Gastroesophageal sphincter (tissue), 4 donors: ENCODE results near the gene GLCCI1. TPM values are rescaled to one million over a fixed set of nuclear protein-coding genes. Genes with fewer than 3 reads are reported as not detected.

ENCODE experiments used
- ATAC-seq: fragments of 150-250 bp; one replicate; pipeline ENCODE4 v1.9.1; 2016; ENCODE audit warnings: mild to moderate bottlenecking, moderate library complexity
- H3K27ac ChIP-seq, 4 donors: fragments of 200-600 bp; sonication (generic) in 3 of 4; 1 replicate in 3 of 4; 2 replicates in 1 of 4; pipeline ENCODE4 v1.5.1; 2016 to 2019
- H3K27me3 ChIP-seq: fragments of 200-600 bp; sonication (generic); one replicate; pipeline ENCODE4 v1.5.1; 2019
- H3K36me3 ChIP-seq, 2 donors: fragments of 200-600 bp; sonication (generic); one replicate each; pipeline ENCODE4 v1.5.1; 2019; ENCODE audit warnings: control low read depth in 1 of 2
- H3K4me1 ChIP-seq, 3 donors: fragments of 200-600 bp; sonication (generic); 1 replicate in 2 of 3; 2 replicates in 1 of 3; pipeline ENCODE4 v1.5.1; 2016 to 2019; ENCODE audit warnings: control low read depth in 2 of 3
- H3K4me3 ChIP-seq, 2 donors: fragments of 200-600 bp; sonication (generic); one replicate each; pipeline ENCODE4 v1.5.1; 2019; ENCODE audit warnings: mild to moderate bottlenecking in 1 of 2, moderate library complexity in 1 of 2
- H3K9me3 ChIP-seq, 3 donors: fragments of 200-600 bp; sonication (generic); one replicate each; pipeline ENCODE4 v1.5.1; 2017 to 2019; ENCODE audit warnings: control low read depth in 2 of 3
- EP300 ChIP-seq: sonication (generic); formaldehyde crosslinking; IDR thresholded peaks from one replicate; pipeline ENCODE4 v1.6.1; 2017; ENCODE audit warnings: antibody characterized with exemption, mild to moderate bottlenecking
- POLR2A ChIP-seq, 2 donors: fragments of 450-650 bp; IDR thresholded peaks; one replicate each; pipeline ENCODE4 v1.6.1; 2017; ENCODE audit warnings: antibody characterized with exemption in 2 of 2, mild to moderate bottlenecking in 2 of 2, moderate library complexity in 1 of 2
- POLR2AphosphoS5 ChIP-seq: sonication (generic); formaldehyde crosslinking; IDR thresholded peaks from one replicate; pipeline ENCODE4 v1.6.1; 2017; ENCODE audit warnings: antibody characterized with exemption
- WGBS, 2 donors: methylation state at CpG; one replicate each; pipeline ENCODE4 v1.1.5; 2018; ENCODE audit warnings: low coverage in 1 of 2; 5-methylcytosine and 5-hydroxymethylcytosine counted together
- total RNA-seq, 4 donors: library from RNA; depleted of rRNA; stranded (reverse); fragments of >200 nt; gene quantifications; one replicate each; pipeline ENCODE4 v1.1.0, GENCODE V29; 2016
- TF ChIP-seq, protein P1 (sequence below), 4 experiments: fragments of 200-600 bp in 2 of 4; fragments of 450-650 bp in 2 of 4; sonication (generic) in 1 of 4; IDR thresholded peaks; one replicate each; pipeline ENCODE4 v1.5.1; 2017 to 2019; ENCODE audit warnings: antibody characterized with exemption in 4 of 4, mild to moderate bottlenecking in 2 of 4, moderate library complexity in 2 of 4

The GLCCI1 gene
- total RNA-seq, 4 donors from 2014 or later, result 2.8 to 16.7 (median 5.2) TPM

DNA sequence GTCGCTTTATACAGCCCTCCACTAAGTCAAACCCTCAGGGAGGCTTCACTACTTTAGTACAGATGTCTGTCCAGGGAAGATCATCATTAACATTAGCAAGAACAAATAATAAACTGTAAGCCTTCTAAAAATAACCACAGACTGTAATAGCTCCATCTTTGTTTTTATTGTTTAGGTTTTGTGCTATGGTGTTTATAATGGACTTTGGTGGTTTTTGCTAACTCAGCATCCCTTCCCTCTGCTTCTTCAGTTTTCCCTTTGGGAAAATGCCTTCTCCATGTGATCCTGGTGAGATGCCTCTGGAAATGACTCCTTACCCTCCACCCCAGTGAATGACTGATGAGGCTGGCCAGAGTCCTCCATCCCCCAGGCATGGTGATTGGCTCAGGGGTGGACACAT, 162.1 kb downstream of the GLCCI1 start:
- H3K4me3 ChIP-seq, result no peak overlapping the region
- no peak overlapping the region for H3K27ac ChIP-seq
- no peaks in the 10 kb centered on the region for H3K9me3 ChIP-seq
- no peaks in the 10 kb centered on the region for H3K27me3 ChIP-seq
- 82 to 88% methylated on average over 1 of the region's 1 CpG for WGBS, 2 donors
- H3K4me1 ChIP-seq, result no peaks in the 10 kb centered on the region
- H3K36me3 ChIP-seq, result no peaks in the 10 kb centered on the region
- TF ChIP-seq POLR2A (IDR thresholded peaks at IDR 0.05), result no peak
- TF ChIP-seq, protein P1, sequence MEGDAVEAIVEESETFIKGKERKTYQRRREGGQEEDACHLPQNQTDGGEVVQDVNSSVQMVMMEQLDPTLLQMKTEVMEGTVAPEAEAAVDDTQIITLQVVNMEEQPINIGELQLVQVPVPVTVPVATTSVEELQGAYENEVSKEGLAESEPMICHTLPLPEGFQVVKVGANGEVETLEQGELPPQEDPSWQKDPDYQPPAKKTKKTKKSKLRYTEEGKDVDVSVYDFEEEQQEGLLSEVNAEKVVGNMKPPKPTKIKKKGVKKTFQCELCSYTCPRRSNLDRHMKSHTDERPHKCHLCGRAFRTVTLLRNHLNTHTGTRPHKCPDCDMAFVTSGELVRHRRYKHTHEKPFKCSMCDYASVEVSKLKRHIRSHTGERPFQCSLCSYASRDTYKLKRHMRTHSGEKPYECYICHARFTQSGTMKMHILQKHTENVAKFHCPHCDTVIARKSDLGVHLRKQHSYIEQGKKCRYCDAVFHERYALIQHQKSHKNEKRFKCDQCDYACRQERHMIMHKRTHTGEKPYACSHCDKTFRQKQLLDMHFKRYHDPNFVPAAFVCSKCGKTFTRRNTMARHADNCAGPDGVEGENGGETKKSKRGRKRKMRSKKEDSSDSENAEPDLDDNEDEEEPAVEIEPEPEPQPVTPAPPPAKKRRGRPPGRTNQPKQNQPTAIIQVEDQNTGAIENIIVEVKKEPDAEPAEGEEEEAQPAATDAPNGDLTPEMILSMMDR (IDR thresholded peaks at IDR 0.05), result no peak
- TF ChIP-seq EP300, result no peak
- no peak for TF ChIP-seq POLR2AphosphoS5
- ATAC-seq, result no peak

DNA sequence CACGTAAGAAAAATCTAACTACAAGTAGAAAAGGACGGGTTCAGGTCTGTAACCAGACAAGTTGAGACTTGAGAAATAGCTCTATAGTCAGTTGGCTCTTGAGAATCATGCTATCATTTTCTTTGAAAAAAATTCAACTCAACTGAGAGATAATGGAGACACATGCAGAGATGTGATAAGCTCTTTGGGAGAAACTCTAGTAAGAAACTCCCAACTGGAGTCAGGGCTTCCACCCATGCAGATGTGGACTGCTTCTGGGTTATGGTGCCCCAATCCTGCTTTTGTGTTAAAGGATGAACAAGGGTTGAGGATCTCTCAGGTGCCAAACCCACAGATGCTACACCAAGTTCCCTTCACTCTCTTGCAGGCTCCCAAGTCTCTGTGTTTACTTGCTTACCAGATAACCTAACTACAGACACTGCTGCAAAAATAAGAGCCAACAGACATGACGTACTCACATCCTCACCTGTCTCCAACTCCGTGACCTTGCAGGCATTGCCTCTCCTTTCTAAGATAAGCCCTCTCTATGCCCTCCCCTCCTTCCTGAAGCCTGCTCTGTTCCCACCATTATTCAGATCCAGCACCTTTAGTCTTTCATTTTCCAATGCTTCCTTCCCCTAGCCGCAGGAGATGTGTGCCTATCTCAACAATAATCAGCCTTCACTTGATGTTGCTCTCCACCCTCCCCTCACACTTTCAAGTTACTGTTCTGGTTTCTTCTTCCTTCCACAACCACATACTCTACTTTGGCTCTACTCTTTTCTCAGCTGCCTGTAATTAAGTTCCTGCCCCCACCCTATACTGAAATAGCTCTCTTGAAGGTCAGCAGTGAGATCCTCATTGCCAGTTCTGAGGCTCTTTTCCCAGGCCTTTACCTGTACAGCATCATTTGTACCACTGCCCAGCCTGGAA, 163.4 kb downstream of the GLCCI1 start:
- ATAC-seq, result no peak
- WGBS, 2 donors, result 79 to 91% methylated on average over 4 to 5 of the region's 5 CpGs
- Histone ChIP-seq H3K27ac (no peak overlapping the region), H3K27me3 (no peaks in the 10 kb centered on the region), H3K4me3 (no peak overlapping the region), H3K9me3 (no peaks in the 10 kb centered on the region), H3K36me3 (no peaks in the 10 kb centered on the region), H3K4me1 (no peaks in the 10 kb centered on the region)
- TF ChIP-seq POLR2AphosphoS5, result no peak
- no peak for TF ChIP-seq EP300
- no peak for TF ChIP-seq POLR2A (IDR thresholded peaks at IDR 0.05)
- TF ChIP-seq, protein P1 (IDR thresholded peaks at IDR 0.05), result no peak

GRCh38 chr7:8133188-8133848, 164.7 kb downstream of the GLCCI1 start:
- Histone ChIP-seq H3K36me3 (no peaks in the 10 kb centered on the region), H3K4me3 (no peak overlapping the region), H3K27ac (no peak overlapping the region), H3K4me1 (no peaks in the 10 kb centered on the region), H3K27me3 (no peaks in the 10 kb centered on the region), H3K9me3 (no peaks in the 10 kb centered on the region)
- ATAC-seq, result no peak
- TF ChIP-seq POLR2A (IDR thresholded peaks at IDR 0.05) (no peak), POLR2AphosphoS5 (no peak), EP300 (no peak)
- TF ChIP-seq, protein P1 (IDR thresholded peaks at IDR 0.05), result no peak
- 83 to 91% methylated on average over 2 of the region's 2 CpGs for WGBS, 2 donors

DNA sequence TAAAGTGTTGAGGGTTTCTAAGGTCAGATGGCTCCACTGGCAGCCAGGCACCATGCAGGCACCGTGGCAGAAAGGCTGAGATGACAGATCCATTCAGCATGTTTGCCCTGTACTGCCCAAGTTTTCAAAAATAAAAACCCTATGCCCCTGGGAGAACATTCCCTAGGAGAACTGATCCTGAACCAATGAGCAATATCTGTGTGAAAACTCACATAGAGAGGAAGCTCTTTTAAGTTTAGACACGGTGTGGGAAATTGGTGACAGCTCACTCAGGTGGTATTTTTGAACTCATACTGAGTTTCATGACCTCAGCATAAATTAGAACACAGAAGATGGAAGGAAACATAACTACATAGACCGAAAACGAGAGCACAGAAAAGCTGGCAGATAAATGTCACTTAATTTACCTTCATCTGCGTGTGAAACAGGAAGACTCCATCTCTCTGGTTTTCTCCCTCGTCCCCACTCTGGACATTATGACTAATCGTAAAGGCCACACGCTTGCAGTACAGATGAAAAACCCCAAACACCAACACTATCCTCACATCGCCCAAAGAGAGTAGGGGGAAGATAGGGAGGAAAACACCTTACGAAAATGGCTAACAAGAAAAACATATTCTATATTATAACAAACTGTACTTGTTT, 165.6 kb downstream of the GLCCI1 start:
- Histone ChIP-seq H3K27me3 (no peaks in the 10 kb centered on the region), H3K4me3 (no peak overlapping the region), H3K36me3 (no peaks in the 10 kb centered on the region), H3K4me1 (no peaks in the 10 kb centered on the region), H3K27ac (no peak overlapping the region), H3K9me3 (no peaks in the 10 kb centered on the region)
- no peak for ATAC-seq
- 72 to 81% methylated on average over 6 to 10 of the region's 10 CpGs for WGBS, 2 donors
- TF ChIP-seq POLR2A (IDR thresholded peaks at IDR 0.05), result no peak

DNA sequence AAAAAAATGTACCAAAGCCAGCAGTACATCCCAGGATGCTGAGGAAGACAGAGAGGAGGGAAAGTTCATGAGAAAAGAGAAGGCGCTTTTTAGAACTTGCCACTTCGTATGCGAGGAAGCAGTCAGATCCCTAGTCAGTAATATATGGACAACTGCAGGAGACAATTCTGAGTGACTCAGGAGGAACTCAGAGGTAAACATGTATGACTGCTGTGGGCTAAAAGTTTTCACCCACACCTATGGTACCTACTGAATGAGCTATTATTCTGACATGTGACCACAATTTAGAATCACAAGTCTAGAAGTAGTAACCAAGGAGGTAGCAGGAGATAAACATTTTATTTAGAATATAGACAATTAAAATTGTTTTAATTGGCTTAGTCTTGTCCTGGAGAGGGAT, 166.8 kb downstream of the GLCCI1 start:
- Histone ChIP-seq H3K4me1 (no peaks in the 10 kb centered on the region), H3K4me3 (no peak overlapping the region), H3K36me3 (no peaks in the 10 kb centered on the region), H3K9me3 (no peaks in the 10 kb centered on the region), H3K27ac (no peak overlapping the region), H3K27me3 (no peaks in the 10 kb centered on the region)
- TF ChIP-seq, protein P1 (IDR thresholded peaks at IDR 0.05), result no peak
- TF ChIP-seq POLR2A (IDR thresholded peaks at IDR 0.05) (no peak), POLR2AphosphoS5 (no peak), EP300 (no peak)
- WGBS, 2 donors, result 97 to 100% methylated on average over 3 of the region's 3 CpGs
- no peak for ATAC-seq
